Lower leg skin (tissue), 4 donors: ENCODE results near the gene GEMIN7. TPM values are rescaled to one million over a fixed set of nuclear protein-coding genes. Genes with fewer than 3 reads are reported as not detected.

Source experiments
- DNase-seq, 2 donors: peaks; one replicate each; pipeline ENCODE4 v3.0.0-alpha.2; 2019; ENCODE audit warnings: low spot score in 2 of 2
- H3K4me3 ChIP-seq: fragments of 200-600 bp; sonication (generic); 2 replicates; pipeline ENCODE4 v1.5.1; 2017; ENCODE audit warnings: mild to moderate bottlenecking, low read depth; ENCODE audit not compliant: poor library complexity, severe bottlenecking
- POLR2A ChIP-seq, 2 donors: fragments of 450-650 bp; IDR thresholded peaks; one replicate each; pipeline ENCODE4 v1.6.1; 2016 to 2017; ENCODE audit warnings: antibody characterized with exemption in 2 of 2, mild to moderate bottlenecking in 1 of 2, moderate library complexity in 1 of 2
- WGBS, 2 donors: methylation state at CpG; one replicate each; pipeline ENCODE4 v1.1.5; 2018; 5-methylcytosine and 5-hydroxymethylcytosine counted together
- intact Hi-C: fragments of 100-400 bp; cut with DNase I; formaldehyde crosslinking; loops from one replicate; pipeline ENCODE4 v1.15.0; 2023; ENCODE audit warnings: low total_unique reads
- total RNA-seq, 4 donors: library from RNA; depleted of rRNA; stranded (reverse); fragments of >200 nt; gene quantifications; one replicate each; pipeline ENCODE4 v1.1.0, GENCODE V29; 2016
- TF ChIP-seq, protein P1 (sequence below), 3 donors: fragments of 450-650 bp; IDR thresholded peaks; one replicate each; pipeline ENCODE4 v1.5.1; 2016; ENCODE audit warnings: antibody characterized with exemption in 3 of 3, mild to moderate bottlenecking in 3 of 3, moderate library complexity in 2 of 3

Gene GEMIN7
- total RNA-seq, 4 donors from 2014 or later = 11.8 to 24.9 (median 21.5) TPM

GRCh38 chr19:45047188-45047797 is 31.8 kb upstream of the GEMIN7 start:
- no peak for TF ChIP-seq POLR2A (IDR thresholded peaks at IDR 0.05)
- TF ChIP-seq, protein P1, sequence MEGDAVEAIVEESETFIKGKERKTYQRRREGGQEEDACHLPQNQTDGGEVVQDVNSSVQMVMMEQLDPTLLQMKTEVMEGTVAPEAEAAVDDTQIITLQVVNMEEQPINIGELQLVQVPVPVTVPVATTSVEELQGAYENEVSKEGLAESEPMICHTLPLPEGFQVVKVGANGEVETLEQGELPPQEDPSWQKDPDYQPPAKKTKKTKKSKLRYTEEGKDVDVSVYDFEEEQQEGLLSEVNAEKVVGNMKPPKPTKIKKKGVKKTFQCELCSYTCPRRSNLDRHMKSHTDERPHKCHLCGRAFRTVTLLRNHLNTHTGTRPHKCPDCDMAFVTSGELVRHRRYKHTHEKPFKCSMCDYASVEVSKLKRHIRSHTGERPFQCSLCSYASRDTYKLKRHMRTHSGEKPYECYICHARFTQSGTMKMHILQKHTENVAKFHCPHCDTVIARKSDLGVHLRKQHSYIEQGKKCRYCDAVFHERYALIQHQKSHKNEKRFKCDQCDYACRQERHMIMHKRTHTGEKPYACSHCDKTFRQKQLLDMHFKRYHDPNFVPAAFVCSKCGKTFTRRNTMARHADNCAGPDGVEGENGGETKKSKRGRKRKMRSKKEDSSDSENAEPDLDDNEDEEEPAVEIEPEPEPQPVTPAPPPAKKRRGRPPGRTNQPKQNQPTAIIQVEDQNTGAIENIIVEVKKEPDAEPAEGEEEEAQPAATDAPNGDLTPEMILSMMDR (IDR thresholded peaks at IDR 0.05) = no peak
- intact Hi-C loops = no loop called here
- 75 to 78% methylated on average over 7 of the region's 7 CpGs for WGBS, 2 donors

DNA sequence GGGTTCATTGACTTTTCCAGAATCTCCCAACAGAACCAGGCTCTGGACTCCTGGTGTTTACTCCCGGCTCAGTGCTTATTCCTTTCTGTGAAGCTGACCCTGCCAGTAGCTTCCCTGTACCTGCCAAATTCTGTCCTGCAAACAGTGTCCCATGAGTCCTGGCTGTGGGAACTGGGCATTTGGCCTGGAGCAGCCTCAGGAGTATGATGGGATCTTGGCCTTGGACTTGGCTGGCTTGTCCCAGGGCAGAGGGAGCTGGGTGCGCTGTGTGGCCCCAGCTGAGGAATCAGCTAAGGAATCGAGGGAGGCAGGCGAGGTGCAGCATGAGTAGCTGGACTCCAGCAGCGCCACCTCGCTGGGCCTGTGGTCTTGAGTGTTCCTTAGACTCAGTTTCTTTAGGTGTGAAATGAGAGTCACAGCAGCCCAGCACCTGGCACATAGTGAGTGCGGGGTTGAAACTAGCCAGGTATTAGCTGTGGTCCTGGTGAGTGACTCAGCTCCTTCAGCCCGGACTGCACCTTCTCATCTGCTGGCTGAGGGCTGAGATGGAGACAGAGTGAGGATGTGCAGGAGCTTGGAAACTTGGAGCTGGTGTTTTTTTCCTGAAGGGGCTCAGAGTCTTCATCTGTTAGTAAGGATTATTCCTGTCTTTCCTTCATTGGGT is 29.9 kb upstream of the GEMIN7 start:
- H3K4me3 ChIP-seq = no peak overlapping the region
- TF ChIP-seq, protein P1 (IDR thresholded peaks at IDR 0.05) = no peak
- TF ChIP-seq POLR2A (IDR thresholded peaks at IDR 0.05) = no peak
- intact Hi-C loops = no loop called here
- 70 to 76% methylated on average over 8 of the region's 8 CpGs for whole genome bisulfite sequencing, 2 donors
- no peak for DNase-seq

More at GRCh38 chr19:45047188-45047797, 31.8 kb upstream of the GEMIN7 start:
- H3K4me3 ChIP-seq = no peak overlapping the region
- DNase-seq = no peak

DNA sequence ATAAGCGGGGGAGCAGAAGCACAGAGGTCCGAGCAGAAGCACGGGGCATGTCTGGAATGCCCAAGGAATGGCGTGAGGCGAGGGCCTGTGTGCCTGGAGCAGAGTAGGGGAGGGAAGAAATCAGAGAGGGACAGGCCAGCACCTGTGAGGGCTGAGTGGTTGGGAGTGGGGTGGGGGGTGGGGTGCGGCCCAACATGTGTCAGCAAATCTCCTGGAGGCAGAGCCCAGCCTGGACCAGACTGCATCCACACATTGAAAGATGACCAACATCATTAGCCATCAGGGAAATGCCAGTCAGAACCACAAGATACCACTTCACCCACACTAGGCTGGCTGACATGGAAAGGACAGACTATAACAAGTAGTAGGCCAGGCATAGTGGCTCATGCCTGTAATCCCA is 29.0 kb upstream of the GEMIN7 start:
- H3K4me3 ChIP-seq = no peak overlapping the region
- no peak for DNase-seq
- TF ChIP-seq, protein P1 (IDR thresholded peaks at IDR 0.05) = no peak
- no peak for TF ChIP-seq POLR2A (IDR thresholded peaks at IDR 0.05)
- WGBS, 2 donors = 69 to 71% methylated on average over 6 of the region's 6 CpGs
- intact Hi-C loops = no loop called here

DNA sequence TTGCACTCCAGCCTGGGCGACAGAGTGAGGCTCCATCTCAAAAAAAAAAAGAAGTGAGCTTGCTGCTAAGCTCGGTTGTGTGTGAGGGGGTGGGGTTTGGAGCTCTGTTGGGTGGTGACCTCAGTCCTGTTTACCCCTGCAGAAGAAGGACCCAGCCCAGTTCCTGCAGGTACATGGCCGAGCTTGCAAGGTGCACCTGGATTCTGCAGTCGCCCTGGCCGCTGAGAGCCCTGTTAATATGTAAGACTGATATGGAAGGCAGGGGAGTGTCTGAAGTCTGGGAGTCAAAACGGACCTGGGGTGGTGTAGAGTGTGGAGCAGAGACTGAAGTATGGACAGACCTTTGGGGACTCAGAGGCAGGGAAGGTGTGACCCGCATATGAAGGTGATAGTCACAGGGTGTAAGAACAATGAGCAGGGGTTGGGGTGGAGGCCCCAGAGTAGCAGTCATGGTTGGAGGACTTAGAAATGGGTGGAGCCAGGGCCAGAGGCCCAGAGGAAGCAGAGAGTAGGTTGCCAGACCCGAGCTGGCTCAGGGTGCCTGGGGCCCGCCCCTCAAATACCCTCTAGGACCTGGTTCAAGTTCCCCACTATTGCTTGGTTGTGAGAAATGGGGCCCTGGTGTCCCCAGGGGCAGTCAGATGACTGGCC is 27.0 kb upstream of the GEMIN7 start:
- DNase-seq = no peak
- 39 to 47% methylated on average over 9 of the region's 9 CpGs for WGBS, 2 donors
- intact Hi-C loops = no loop called here
- no peak for TF ChIP-seq POLR2A (IDR thresholded peaks at IDR 0.05)
- TF ChIP-seq, protein P1 (IDR thresholded peaks at IDR 0.05) = no peak
- no peak overlapping the region for H3K4me3 ChIP-seq

- 75 to 94% methylated on average over 2 to 8 of the region's 8 CpGs for WGBS, 2 donors
- TF ChIP-seq, protein P1 (IDR thresholded peaks at IDR 0.05) = no peak
- no peak for TF ChIP-seq POLR2A (IDR thresholded peaks at IDR 0.05)
- DNase-seq = no peak
- intact Hi-C loops = no loop called here
- no peak overlapping the region for H3K4me3 ChIP-seq
Measured at GRCh38 chr19:45056831-45057230, 22.2 kb upstream of the GEMIN7 start.
